Ovary (tissue), 3 donors: ENCODE measurements around the gene ZC3HAV1.

ENCODE experiments used
- CTCF ChIP-seq, 3 donors: fragments of 450-650 bp in 2 of 3; fragments of 200-600 bp in 1 of 3; IDR thresholded peaks; one replicate each; pipeline versions ENCODE4 v1.5.1 to v1.8.0; 2016 to 2022; ENCODE audit warnings: antibody characterized with exemption in 3 of 3, mild to moderate bottlenecking in 1 of 3
- POLR2A ChIP-seq: fragments of 450-650 bp; IDR thresholded peaks from one replicate; pipeline ENCODE4 v1.6.1; 2017; ENCODE audit warnings: antibody characterized with exemption, mild to moderate bottlenecking, moderate library complexity
- donor health status: DM: no; HTN: no; CAD: no.

DNA sequence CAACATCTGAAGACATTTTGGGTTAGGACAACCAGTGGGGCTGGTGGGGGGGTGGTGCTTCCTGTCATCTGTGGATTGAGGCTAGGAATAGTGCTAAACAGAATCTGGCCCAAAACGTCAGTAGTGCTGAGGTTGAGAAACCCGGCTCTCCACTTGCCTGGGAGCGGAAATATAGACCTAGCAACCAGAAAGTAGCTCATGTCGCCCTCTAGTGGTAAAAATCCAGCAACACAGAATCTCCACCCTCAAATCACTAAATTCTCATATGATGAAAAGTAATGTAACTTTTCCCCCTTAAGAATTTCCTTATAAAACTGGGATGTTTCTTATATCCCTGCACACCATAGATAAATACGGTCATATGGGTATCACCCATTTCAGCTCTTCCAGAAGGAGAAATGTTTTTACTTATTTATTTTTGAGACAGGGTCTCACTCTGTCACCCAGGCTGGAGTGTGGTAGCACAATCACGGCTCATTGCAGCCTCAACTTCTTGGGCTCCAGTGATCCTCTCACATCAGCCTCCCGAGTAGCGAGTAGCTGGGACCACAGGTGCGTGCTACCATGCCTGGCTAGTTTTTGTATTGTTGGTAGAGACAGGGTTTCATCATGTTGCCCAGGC lies 34.4 kb downstream of the ZC3HAV1 start:
- peak; percentile 72 to 84 (median 76) for TF ChIP-seq CTCF (IDR thresholded peaks at IDR 0.05)
- no peak for TF ChIP-seq POLR2A
